Erythroblast (primary cell): ENCODE measurements around the gene BRWD1.

Experiments used
- GATA1 ChIP-seq: IDR thresholded peaks from 2 replicates; pipeline ENCODE4 v1.6.1; 2011; ENCODE audit warnings: low read depth, mild to moderate bottlenecking, control low read depth, low read length, moderate library complexity
- POLR2A ChIP-seq: IDR thresholded peaks from 2 replicates; pipeline ENCODE4 v1.6.1; 2011; ENCODE audit warnings: mild to moderate bottlenecking, low read length

DNA sequence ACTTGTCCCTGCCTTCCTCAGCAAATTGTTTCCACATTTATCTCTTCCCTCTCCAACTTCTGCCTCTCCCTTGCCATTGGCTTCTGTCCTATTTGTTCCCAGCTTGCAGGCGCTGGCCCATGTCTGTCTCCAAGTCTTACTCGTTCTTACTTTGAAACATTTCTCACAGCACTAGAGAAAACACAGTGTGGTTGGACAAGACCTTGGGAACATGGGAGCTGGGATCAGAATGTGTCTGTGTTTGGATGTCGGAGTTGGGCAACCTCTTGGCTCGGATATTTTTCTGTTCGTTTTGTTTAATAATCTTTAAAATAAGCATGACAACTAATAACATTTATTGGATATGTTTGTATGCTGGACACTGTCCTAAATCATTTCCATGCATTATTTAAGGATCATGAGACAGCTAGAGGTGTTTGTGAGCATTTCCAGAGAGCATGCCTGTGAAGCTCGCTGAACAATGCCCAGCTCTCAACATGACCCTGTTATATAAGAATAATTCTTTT, 5.9 kb upstream of the BRWD1 start:
- TF ChIP-seq POLR2A (no peak), GATA1 (no peak)
